ENCODE results near the gene ILDR2.

Gene ILDR2

DNA sequence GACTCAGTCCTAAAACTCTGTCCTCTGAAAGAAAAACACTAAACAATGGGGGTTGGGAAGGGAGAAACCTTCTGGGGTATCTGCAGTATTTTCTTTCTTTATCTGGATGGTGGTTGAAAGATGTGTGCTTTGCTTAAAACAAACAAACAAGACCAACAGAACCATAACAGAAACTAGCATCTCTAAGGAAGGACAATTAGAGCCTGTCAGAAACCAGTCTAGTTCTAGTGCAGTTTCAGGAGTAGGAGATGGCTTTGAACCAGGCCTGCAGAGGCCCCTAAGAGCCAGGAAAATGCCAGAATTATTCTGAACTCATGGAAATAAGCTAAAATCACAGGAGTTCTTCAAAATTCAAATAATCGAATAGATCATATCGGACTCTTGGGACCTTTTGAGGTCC lies 18.5 kb downstream of the ILDR2 start:
- no peaks in the 10 kb centered on the region for H3K36me3 ChIP-seq (ENCODE audit: control insufficient read depth, insufficient read depth, low read length)
- no peak overlapping the region for H3K4me3 ChIP-seq (ENCODE audit: low read length)
- H3K9me3 ChIP-seq (ENCODE audit: control insufficient read depth, low read length): no peaks in the 10 kb centered on the region
- H3K9ac ChIP-seq (ENCODE audit: low read length): no peak overlapping the region
- no peaks in the 10 kb centered on the region for H3K27me3 ChIP-seq (ENCODE audit: control insufficient read depth, insufficient read depth, low read length)
- no peaks in the 10 kb centered on the region for H3K4me1 ChIP-seq (ENCODE audit: control insufficient read depth, insufficient read depth, low read length)

DNA sequence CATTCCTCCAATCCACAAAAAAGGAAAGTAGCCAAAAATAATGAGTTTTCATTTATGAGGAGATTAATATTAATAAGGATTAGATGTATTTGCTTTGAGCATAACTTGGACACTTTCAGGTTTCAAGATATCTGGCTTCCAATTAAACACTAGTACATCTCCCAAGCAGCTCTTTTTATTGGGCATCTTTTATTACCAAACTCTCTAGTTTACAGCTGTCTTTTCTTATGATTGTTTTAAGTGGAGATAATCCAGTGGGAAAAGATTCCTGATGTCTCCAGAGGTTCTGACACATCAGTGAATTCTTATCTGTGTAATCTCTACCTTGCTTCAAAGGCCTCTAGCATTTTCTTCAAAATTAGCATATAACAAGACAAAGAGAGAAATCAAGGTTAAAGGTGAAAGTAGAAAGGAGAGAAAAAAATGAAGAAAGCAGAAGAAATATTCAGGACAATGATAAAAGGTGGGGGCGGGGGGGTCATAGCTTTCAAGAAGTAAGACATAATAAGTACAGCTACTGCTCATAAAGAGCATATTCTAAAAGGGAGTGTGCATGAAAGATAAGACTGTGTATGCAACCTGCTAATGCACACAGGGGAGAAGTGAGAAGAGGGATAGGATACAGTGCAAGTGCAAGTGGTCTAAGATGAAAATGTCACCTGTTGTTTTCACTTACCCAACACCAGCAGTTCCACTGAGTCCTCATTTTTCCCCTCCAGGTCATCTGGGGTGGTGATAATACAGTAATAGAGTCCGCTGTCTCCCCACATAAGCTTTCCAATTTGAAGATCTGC lies 19.1 kb downstream of the ILDR2 start:
- Histone ChIP-seq H3K36me3 (ENCODE audit: control insufficient read depth, insufficient read depth, low read length) (no peaks in the 10 kb centered on the region), H3K9ac (ENCODE audit: low read length) (no peak overlapping the region), H3K27me3 (ENCODE audit: control insufficient read depth, insufficient read depth, low read length) (no peaks in the 10 kb centered on the region), H3K9me3 (ENCODE audit: control insufficient read depth, low read length) (no peaks in the 10 kb centered on the region), H3K4me1 (ENCODE audit: control insufficient read depth, insufficient read depth, low read length) (no peaks in the 10 kb centered on the region), H3K4me3 (ENCODE audit: low read length) (no peak overlapping the region)

DNA sequence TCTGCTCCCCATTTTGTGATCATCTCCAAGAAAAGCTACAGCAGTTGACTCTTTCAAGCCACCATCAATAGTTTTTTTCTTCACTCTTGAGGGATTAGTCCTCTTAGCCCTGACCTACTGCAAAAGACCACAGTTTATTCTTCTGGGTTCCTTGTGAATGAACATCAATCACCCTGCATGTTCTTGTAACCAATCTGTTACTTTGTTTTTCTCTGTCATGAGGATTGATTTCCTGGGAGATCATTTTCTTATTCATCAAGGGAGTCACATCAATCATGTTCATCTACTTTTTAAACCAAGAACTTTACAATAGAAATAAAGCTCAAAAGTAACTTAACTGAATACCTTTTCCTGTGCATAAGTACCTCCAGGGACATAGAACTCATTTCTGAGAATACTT lies 21.8 kb downstream of the ILDR2 start:
- no peaks in the 10 kb centered on the region for H3K9me3 ChIP-seq (ENCODE audit: control insufficient read depth, low read length)
- H3K9ac ChIP-seq (ENCODE audit: low read length): no peak overlapping the region
- no peak overlapping the region for H3K4me3 ChIP-seq (ENCODE audit: low read length)
- no peaks in the 10 kb centered on the region for H3K4me1 ChIP-seq (ENCODE audit: control insufficient read depth, insufficient read depth, low read length)
- no peaks in the 10 kb centered on the region for H3K36me3 ChIP-seq (ENCODE audit: control insufficient read depth, insufficient read depth, low read length)
- peaks cover 2% of the 10 kb centered on the region for H3K27me3 ChIP-seq (ENCODE audit: control insufficient read depth, insufficient read depth, low read length)

DNA sequence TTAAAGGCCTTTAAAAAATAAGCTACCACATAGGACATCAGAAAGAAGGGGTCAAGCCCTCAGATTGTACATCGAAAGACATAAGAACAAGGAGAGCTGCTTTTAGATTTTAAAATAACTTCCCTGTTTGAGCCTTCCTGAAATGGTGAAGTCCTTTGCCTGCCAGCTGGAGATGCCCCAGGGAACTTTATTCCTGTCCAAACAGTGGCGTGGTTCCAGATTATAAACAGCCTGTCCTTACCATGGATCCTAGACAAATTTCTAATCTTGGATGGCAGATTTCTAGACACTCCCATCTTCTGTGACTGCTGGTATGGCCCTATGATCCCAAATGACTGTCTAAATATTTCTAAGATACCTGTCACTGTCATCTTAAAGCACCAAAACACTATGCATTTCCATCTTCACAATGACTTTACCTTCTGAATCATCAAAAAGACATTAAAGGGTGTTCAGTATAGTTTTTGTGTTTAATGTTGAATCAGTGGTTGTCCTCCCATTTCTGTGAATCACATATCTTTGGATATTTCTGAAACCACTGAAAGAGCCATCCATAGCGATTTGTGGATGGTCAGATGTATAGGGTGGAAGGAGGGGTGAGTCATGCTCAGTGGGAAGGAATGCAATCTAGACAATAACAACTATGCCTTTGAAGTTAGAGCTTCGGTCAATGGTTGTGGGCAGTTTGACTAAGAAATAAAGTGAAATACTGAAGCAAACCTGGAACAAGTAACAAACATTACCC lies 23.2 kb downstream of the ILDR2 start:
- H3K36me3 ChIP-seq (ENCODE audit: control insufficient read depth, insufficient read depth, low read length): no peaks in the 10 kb centered on the region
- H3K9me3 ChIP-seq (ENCODE audit: control insufficient read depth, low read length): no peaks in the 10 kb centered on the region
- no peak overlapping the region for H3K9ac ChIP-seq (ENCODE audit: low read length)
- H3K27me3 ChIP-seq (ENCODE audit: control insufficient read depth, insufficient read depth, low read length): peaks cover 15% of the 10 kb centered on the region
- H3K4me3 ChIP-seq (ENCODE audit: low read length): no peak overlapping the region
- H3K4me1 ChIP-seq (ENCODE audit: control insufficient read depth, insufficient read depth, low read length): no peaks in the 10 kb centered on the region

DNA sequence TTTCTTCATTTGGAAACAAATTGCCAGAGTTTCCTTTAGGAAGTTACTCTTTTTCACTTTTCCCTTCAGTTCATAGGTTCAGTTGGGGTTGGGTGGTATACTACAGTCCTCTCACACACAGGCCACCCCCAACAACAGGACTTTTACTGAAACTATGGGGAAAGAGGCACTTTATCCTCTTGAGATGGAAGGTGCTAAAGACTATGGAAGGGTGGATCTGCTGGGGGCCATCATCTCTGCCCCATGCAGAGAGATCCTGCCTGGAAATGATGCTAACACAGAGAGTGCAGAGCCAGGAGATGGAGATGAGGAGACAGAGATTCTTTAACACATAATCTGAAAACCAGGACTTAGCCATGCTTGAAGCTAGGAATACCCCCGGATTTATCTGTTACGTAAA lies 24.3 kb downstream of the ILDR2 start:
- Histone ChIP-seq H3K36me3 (ENCODE audit: control insufficient read depth, insufficient read depth, low read length) (no peaks in the 10 kb centered on the region), H3K4me3 (ENCODE audit: low read length) (no peak overlapping the region), H3K4me1 (ENCODE audit: control insufficient read depth, insufficient read depth, low read length) (no peaks in the 10 kb centered on the region), H3K27me3 (ENCODE audit: control insufficient read depth, insufficient read depth, low read length) (peaks cover 18% of the 10 kb centered on the region), H3K9me3 (ENCODE audit: control insufficient read depth, low read length) (no peaks in the 10 kb centered on the region), H3K9ac (ENCODE audit: low read length) (no peak overlapping the region)

DNA sequence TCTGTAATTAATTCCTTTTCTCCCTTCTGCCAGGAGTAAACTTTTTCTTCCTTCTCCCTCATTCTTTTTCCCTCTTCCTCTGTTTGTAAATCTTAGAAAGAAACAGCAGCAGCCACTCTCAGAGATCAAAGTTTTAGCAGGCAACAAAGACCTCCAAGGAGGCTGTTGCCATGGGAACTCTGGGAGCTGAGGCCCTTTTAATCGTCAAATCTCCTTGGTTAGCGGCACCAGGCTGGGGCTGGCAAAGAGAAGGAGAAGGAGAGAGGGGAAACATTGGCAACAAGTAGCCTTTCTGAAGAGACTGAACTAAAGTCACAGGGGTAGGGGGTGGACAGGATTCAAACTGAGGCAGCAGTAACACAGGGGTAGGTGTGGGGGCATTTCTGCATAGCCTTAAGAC lies 25.2 kb downstream of the ILDR2 start:
- Histone ChIP-seq H3K9ac (ENCODE audit: low read length) (no peak overlapping the region), H3K4me3 (ENCODE audit: low read length) (no peak overlapping the region), H3K27me3 (ENCODE audit: control insufficient read depth, insufficient read depth, low read length) (peaks cover 18% of the 10 kb centered on the region), H3K9me3 (ENCODE audit: control insufficient read depth, low read length) (no peaks in the 10 kb centered on the region), H3K36me3 (ENCODE audit: control insufficient read depth, insufficient read depth, low read length) (no peaks in the 10 kb centered on the region), H3K4me1 (ENCODE audit: control insufficient read depth, insufficient read depth, low read length) (no peaks in the 10 kb centered on the region)

DNA sequence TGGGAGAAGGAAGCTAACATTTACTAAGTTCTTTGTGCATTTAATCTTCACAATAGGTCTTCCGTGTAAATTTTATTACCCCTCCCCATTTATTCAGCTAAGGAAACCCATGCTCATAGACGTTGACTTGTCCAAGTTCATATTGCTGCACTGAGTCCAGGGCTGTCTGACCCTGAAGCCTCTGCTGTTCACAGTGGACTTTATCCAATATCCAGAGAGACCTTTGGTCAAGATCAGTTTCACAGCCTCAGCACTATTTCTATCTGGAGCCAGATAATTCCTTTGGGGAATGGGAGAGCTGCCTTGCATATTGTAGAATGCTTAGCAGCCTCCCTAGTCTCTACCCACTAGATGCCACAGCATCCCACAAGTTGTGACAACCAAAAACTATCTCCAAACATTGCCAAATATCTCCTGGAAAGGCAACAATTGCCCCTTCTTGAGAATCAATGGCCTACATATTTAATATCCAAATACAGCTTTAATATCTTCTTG lies 26.4 kb downstream of the ILDR2 start:
- Histone ChIP-seq H3K9ac (ENCODE audit: low read length) (no peak overlapping the region), H3K27me3 (ENCODE audit: control insufficient read depth, insufficient read depth, low read length) (peaks cover 18% of the 10 kb centered on the region), H3K9me3 (ENCODE audit: control insufficient read depth, low read length) (no peaks in the 10 kb centered on the region), H3K4me1 (ENCODE audit: control insufficient read depth, insufficient read depth, low read length) (no peaks in the 10 kb centered on the region), H3K4me3 (ENCODE audit: low read length) (no peak overlapping the region), H3K36me3 (ENCODE audit: control insufficient read depth, insufficient read depth, low read length) (no peaks in the 10 kb centered on the region)

DNA sequence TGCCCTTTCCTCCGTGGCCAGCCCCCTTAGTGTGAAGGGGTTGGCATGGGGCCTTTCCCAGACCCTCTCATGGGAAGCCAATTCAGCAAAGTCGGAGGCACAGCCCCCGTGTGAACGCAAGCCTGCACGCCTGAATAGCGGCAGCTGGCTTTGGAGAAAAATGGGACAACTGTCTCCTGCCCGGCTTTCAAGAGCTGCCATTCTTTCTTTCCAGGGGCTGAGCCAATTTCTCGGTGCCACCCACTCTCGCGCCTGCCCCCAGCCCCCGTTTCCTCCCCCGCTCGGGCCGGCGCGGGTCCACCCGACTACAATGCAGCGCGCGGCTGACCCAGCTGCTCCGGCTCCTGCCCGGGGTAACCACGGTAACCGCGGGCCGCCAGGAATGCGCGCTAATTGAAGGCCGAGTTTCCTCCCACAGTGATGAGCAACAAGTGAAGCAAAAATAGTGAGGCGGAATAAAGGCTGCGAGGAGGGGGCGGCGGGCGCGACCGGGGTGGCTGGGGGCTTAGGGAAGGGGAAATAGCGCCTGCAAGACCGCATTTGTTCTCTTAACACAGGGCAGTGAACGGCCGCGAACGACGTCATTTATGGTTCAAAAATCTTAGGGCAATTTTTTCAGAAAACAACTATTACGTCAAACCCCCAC lies 27.8 kb downstream of the ILDR2 start:
- H3K27me3 ChIP-seq (ENCODE audit: control insufficient read depth, insufficient read depth, low read length): peaks cover 18% of the 10 kb centered on the region
- H3K4me1 ChIP-seq (ENCODE audit: control insufficient read depth, insufficient read depth, low read length): no peaks in the 10 kb centered on the region

DNA sequence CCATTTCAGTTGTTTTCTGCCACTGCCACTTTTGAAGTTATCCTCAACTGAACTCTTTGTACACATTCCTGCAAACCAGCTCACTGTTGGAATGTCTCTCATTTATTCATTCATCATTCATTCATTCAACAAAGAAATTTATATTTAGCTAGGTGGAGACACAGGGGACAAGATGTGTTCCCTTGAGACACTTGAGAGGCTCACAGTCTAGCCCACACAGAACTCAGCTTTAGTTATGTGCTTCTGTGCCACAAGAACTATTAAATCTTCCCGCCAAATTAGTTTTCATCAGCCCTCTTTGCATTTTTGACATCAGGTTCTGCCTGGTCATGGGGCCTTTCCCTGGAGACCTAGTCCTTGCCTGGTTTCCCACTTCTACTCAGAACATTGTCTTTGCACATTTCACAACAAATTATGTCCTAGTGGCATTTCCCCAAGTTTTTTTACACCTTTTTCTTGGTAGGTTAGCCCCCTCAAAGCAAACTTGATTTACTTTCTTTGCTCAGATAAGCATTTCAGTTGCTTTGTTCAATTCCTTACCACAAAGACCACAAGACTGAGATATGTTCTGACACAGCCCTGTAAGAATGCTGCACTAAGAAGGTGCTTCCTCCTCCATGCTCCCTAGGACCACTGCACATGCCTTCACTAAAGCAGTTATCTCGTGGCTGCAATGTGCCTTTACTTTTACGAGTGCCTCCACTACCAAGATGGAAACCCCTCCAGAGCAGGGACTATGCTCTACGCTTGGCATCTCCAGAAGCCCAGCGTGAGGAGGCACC lies 31.0 kb downstream of the ILDR2 start:
- Histone ChIP-seq H3K4me3 (ENCODE audit: low read length) (no peak overlapping the region), H3K27me3 (ENCODE audit: control insufficient read depth, insufficient read depth, low read length) (peaks cover 18% of the 10 kb centered on the region), H3K9ac (ENCODE audit: low read length) (no peak overlapping the region), H3K4me1 (ENCODE audit: control insufficient read depth, insufficient read depth, low read length) (no peaks in the 10 kb centered on the region), H3K9me3 (ENCODE audit: control insufficient read depth, low read length) (no peaks in the 10 kb centered on the region), H3K36me3 (ENCODE audit: control insufficient read depth, insufficient read depth, low read length) (no peaks in the 10 kb centered on the region)

More for the DNA sequence above, 27.8 kb downstream of the ILDR2 start:
- no peak overlapping the region for H3K9ac ChIP-seq (ENCODE audit: low read length)
- H3K9me3 ChIP-seq (ENCODE audit: control insufficient read depth, low read length): no peaks in the 10 kb centered on the region
- no peaks in the 10 kb centered on the region for H3K36me3 ChIP-seq (ENCODE audit: control insufficient read depth, insufficient read depth, low read length)
- no peak overlapping the region for H3K4me3 ChIP-seq (ENCODE audit: low read length)

DNA sequence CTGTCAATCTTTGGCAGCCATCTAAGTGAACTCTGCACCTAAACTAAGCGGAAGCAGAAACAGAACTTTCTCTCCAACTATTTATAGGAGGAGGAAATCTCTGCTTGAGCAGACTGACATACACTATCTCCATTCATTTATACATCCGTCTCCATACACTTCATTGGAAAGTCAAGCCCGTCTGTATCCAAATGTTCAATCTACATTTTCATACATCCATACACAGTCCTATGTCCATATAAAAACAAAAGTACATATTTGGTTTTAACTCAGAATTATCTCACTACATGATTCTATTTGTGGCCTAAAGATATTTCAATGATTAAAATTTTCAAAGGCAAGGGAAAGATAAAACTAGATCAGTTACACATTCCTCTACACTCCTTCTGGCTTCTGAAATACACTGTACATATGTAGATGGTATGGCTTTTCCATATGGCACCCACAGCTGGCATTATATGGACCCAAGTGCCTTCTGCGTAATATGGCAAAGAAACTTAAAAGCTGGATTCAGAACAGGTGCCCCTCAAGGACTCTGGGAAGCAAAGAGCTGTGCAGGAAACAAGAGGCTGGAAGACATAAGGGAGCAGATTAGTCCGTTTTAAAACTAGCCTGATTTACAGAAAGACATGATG lies 35.5 kb downstream of the ILDR2 start:
- no peak overlapping the region for H3K4me3 ChIP-seq (ENCODE audit: low read length)
- H3K9ac ChIP-seq (ENCODE audit: low read length): no peak overlapping the region
- H3K9me3 ChIP-seq (ENCODE audit: control insufficient read depth, low read length): no peaks in the 10 kb centered on the region
- H3K36me3 ChIP-seq (ENCODE audit: control insufficient read depth, insufficient read depth, low read length): no peaks in the 10 kb centered on the region
- H3K27me3 ChIP-seq (ENCODE audit: control insufficient read depth, insufficient read depth, low read length): no peaks in the 10 kb centered on the region
- no peaks in the 10 kb centered on the region for H3K4me1 ChIP-seq (ENCODE audit: control insufficient read depth, insufficient read depth, low read length)

DNA sequence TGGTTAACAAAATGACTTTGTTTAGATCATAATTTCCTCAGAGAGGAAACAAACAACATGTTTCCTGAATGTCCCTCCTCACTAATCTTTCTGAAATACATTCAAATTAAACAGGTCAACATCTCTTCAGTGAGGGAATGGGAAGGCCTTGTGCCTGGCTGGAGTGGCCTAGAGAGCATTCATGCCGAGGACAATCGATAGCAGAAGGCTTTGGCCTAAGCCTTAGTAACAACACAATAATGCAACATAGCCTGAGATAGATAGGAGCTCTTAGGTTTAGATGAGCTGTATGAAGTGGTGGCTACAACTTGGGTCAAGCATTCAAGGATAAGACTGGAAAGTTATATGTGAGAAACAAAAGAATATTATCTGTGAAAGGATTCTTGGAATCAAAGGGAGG lies 37.4 kb downstream of the ILDR2 start:
- no peaks in the 10 kb centered on the region for H3K36me3 ChIP-seq (ENCODE audit: control insufficient read depth, insufficient read depth, low read length)
- no peaks in the 10 kb centered on the region for H3K4me1 ChIP-seq (ENCODE audit: control insufficient read depth, insufficient read depth, low read length)
- no peak overlapping the region for H3K4me3 ChIP-seq (ENCODE audit: low read length)
- H3K9ac ChIP-seq (ENCODE audit: low read length): no peak overlapping the region
- H3K27me3 ChIP-seq (ENCODE audit: control insufficient read depth, insufficient read depth, low read length): no peaks in the 10 kb centered on the region
- H3K9me3 ChIP-seq (ENCODE audit: control insufficient read depth, low read length): no peaks in the 10 kb centered on the region

All from mucosa of stomach (tissue), 1 donor.